ENCODE data around the gene NUP37.
"Not testable (repeated sequence)": the region's sequence is repeated elsewhere in the genome, so short reads cannot be mapped to it uniquely, and the experiment has no call there.

The NUP37 gene

GRCh38 chr12:102089228-102089835, 30.6 kb downstream of the NUP37 start:
- DNase-seq, result not testable (repeated sequence)

DNA sequence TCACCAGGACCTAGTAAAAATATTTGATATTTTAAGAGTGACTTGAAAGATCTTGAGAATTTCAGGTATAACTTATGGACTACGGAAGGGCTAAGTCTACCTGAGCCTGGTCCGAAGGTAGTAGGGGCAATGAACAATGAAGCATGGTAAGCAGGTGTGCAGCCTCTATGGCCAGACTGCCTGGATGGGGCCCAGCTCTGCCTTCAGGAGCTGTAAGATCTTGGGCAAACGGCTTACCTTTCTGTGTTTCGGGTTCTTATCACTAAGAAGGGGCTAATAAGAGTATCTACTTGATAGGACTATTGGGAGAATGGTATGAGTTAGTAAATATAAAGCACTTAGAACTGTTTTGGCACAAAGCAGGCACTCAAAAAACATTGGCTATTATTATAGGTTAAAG, 39.1 kb downstream of the NUP37 start:
- DNase-seq, result no peak

GRCh38 chr12:102072092-102072491, 47.8 kb downstream of the NUP37 start:
- not testable (repeated sequence) for DNase-seq

- no peak for DNase-seq
Observed at GRCh38 chr12:102069707-102070106, 50.2 kb downstream of the NUP37 start.

DNA sequence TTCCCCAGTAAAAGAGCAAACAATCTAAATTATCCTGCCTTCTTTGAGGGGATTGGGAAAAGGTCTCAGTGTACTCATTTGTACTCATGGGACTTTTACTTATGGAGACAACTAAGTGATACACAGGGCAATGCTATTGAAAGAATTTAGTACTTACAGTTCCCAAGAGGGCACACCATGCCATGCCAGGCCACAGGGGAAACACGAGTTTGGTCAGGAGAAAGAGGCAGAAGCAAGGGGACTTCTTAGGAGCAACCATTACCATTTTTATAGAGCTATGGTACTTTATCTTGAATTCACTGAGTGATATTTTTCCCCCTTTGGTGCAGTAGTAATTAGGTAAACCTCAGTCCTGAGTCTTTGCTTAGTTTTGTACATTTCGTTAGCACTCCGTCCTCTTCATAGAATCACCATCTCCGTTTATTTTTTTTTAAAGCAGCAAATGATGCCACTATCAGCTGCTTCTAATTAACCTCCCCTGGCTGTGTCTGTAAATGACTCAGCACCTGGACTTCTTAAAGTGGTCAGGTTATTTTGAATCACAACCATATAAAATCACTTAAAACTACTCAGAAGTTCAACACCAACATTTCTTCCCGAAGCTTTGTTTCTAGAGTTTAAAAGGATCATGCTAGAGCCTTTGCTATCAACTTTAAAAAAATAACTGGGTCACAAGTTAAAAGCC, 52.2 kb downstream of the NUP37 start:
- DNase-seq, result no peak

- no peak for DNase-seq
Observed at GRCh38 chr12:102064476-102064875, 55.4 kb downstream of the NUP37 start.

DNA sequence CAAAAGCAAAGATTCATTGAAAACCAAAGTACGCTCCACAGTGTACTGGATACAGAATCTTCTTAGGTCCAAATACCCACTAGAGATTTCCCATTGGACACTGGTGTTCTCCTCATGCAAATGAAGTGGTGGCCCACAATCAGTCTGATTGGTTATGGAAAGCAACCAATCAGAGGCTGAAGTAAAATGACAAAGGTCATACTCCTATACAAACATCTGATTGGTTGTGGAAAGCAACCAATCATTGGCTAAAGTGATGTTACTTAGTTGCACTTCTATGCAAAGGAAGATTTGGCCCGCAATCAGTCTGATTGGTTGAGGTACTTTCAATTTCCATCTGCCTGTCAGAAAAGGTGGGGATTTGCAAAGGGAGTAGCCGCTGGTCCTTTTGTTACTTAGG, 56.8 kb downstream of the NUP37 start:
- DNase-seq, result peak in 1 of 2 experiments; percentile 28

GRCh38 chr12:102062419-102062806, 57.5 kb downstream of the NUP37 start:
- DNase-seq, result no peak

DNA sequence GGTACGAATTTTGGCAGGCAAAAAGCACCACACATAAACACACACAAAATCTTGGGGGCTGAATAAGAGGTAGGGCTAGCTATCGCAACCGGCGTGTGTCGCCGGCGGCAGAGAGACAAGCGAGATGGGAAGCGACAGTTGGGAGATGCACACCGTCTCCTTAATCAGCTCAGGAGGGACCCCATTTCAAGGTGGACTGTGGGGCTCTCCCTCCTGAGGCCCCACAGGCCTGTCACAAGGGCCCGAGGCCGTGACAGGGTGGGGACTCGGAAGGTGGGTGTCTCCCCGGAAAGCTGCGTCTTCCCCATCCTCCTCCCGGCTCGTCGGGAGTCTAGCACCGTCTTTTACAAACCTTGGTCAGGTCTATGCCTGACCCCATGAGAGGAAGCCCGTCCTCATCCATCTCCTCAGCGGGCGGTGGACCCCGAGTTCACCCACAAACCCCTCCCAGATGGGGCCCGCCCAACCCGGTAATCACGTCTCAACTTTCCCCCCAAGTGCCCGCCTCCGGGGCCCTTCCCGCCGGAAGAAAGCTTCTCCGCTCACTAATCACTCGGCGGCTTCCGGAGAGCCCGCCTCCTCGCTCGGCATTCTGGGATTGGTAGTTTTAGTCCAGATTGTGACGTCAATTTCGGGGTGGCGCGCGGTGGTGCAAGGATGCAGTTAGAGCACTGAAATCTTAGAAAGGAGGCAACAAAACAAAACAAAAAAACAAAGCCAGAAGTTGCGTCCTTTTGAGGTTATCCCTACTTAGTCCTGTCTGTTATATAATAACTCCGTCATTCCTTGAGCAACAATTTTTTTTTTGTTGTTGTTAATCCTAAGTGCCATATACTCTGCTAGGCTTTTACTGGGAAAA, 58.1 kb downstream of the NUP37 start, which contains the start of gene WASHC3:
Gene WASHC3, minus strand, starts transcription at position 432 of the 859 bp plus-strand sequence. Its CDS starts 29 bp downstream, at position 403.
- peak; percentile 87 to 93 for DNase-seq

DNA sequence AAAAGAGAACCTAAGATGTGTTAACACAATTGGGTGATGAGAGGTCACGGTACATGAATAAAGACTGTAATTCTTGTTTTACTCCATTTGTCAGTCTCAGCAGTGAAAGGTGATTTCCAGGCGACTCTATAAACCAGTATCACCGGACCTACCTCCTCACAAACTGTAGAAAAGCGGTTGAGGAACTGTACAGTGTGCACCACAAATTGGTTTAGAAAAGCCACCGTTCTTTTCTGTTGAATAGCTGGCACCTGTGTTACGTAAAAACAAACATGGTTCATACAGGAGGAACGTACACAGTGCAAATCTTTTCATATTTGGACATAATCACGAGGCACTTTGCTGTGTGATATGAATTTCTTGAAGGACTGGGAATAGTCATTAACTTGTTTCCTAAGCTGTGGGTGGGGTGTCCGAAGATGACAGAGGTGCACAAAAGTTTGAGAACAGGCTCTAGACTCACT, 58.8 kb downstream of the NUP37 start:
- no peak for DNase-seq

- no peak for DNase-seq
Observed at GRCh38 chr12:102059343-102059742, 60.6 kb downstream of the NUP37 start.

- DNase-seq, result no peak
Observed at GRCh38 chr12:102054345-102054744, 65.6 kb downstream of the NUP37 start.

DNA sequence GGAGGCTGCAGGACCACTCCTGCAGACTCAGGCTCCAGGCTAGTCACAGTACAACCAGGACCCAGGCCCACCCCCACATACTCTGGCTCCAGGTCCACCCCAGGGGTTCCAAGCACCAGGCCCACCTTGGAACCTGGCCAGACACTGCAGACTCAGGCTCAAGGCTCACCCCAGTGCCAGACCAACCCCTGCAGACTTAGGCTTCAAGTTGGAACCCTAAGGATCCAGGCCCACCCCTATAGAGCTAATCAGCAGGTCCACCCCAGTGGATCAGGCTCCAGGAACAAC, 66.9 kb downstream of the NUP37 start:
- DNase-seq, result no peak

- DNase-seq, result no peak
Observed at GRCh38 chr12:102052192-102053061, 67.5 kb downstream of the NUP37 start.

DNA sequence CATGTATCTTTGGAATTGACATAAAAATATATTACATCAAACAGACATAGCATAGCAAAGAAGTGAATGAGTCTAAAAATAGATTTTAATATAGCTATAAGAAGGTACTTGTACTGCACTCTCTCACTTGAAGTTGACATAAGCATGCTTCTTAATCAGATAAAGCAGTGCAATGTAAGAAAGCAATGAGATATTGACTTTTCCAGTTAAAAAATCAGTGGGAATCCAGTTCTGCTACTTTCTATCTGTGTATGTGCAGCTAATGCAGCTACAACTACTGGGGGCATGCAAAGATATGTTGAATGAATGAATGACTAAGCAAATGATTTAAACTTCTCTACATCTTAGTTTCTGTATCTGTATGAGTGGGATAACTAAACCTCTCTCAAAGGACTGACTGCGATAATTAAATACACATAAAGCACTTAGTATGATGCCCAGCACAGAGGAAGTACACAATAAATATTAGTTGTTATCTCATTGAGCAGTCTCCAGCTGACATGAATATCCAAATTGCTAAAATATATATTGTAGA, 68.4 kb downstream of the NUP37 start:
- DNase-seq, result no peak

GRCh38 chr12:102050660-102051430, 69.1 kb downstream of the NUP37 start:
- no peak for DNase-seq

GRCh38 chr12:102043928-102044327, 76.0 kb downstream of the NUP37 start:
- DNase-seq, result no peak

- no peak for DNase-seq
Observed at GRCh38 chr12:102033991-102034745, 85.7 kb downstream of the NUP37 start.

GRCh38 chr12:102031852-102032251, 88.1 kb downstream of the NUP37 start:
- no peak for DNase-seq

DNA sequence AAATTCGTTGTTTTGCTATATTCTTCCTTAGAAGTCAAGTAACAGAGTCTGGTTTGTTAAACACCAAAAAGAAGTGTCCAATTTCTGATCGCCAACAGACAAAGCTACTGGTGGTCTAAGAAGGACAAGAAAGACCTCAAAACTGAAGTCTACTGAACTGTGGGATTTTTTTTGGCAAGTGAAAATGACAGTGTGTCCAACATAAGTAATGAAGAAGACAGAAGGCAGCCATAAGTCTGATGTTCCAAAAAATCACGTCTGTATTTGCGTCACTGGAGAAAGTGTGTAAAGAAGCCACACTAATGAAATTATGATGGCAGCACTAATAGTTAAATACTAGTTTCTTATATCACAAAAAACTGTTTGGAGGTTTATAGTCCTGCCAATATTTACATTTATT, 90.8 kb downstream of the NUP37 start:
- peak in 1 of 2 experiments; percentile 6 for DNase-seq

DNA sequence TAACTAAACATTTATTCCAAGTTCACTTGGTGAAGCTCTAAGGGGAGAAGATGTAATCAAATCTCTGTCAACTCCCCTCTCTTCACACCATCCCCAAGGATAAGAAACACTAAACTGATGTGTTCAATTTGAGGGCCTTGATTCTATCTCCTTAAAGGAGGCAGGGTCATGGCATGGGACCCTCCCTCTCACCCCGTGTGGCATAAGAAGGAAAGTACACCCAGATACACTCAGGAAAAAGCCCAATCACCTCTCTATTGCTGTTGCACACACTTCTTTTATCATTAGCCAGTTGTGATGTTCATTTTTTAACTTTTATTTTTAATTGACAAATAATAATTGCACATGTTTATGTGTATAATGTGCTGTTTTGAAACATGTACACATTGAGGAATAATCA, 93.2 kb downstream of the NUP37 start:
- no peak for DNase-seq

Measured in NCI-H446 (cell line).